GM12873 (cell line): Measurements from ENCODE around the gene WNK1.
A peak's percentile ranks its signal among the peaks of the same experiment; 100 is the strongest.

ENCODE experiments used
- TF ChIP-seq, protein P1 (sequence below): IDR thresholded peaks from 2 replicates; pipeline ENCODE4 v1.5.1; 2012; ENCODE audit warnings: low read depth, mild to moderate bottlenecking, moderate library complexity, low read length, control low read depth; ENCODE audit not compliant: insufficient read depth; ENCODE audit errors: missing control alignments

The WNK1 gene

DNA sequence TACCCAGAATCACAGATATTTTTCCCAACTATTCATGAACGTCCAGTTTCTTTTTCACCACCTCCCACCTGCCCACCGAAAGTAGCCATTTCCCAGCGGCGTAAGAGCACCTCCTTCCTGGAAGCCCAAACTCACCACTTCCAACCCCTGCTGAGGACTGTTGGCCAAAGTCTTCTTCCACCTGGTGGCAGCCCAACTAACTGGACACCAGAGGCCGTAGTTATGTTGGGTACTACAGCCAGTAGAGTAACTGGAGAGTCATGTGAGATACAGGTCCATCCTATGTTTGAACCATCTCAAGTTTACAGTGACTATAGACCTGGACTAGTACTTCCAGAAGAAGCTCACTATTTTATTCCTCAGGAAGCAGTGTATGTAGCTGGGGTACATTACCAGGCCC lies 115.5 kb downstream of the WNK1 start:
- TF ChIP-seq, protein P1, sequence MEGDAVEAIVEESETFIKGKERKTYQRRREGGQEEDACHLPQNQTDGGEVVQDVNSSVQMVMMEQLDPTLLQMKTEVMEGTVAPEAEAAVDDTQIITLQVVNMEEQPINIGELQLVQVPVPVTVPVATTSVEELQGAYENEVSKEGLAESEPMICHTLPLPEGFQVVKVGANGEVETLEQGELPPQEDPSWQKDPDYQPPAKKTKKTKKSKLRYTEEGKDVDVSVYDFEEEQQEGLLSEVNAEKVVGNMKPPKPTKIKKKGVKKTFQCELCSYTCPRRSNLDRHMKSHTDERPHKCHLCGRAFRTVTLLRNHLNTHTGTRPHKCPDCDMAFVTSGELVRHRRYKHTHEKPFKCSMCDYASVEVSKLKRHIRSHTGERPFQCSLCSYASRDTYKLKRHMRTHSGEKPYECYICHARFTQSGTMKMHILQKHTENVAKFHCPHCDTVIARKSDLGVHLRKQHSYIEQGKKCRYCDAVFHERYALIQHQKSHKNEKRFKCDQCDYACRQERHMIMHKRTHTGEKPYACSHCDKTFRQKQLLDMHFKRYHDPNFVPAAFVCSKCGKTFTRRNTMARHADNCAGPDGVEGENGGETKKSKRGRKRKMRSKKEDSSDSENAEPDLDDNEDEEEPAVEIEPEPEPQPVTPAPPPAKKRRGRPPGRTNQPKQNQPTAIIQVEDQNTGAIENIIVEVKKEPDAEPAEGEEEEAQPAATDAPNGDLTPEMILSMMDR = no peak

DNA sequence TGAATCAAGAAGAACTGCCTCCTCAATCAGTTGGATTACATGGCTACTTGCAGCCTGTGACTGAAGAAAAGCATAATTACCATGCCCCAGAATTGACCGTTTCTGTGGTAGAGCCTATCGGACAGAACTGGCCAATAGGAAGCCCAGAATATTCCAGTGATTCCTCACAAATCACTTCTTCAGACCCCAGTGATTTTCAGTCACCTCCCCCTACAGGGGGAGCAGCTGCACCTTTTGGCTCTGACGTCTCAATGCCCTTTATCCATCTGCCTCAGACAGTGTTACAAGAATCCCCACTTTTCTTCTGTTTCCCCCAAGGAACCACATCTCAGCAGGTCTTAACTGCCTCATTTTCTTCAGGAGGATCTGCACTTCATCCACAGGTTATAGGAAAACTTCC lies 116.3 kb downstream of the WNK1 start:
- TF ChIP-seq, protein P1 = peak; percentile 4

DNA sequence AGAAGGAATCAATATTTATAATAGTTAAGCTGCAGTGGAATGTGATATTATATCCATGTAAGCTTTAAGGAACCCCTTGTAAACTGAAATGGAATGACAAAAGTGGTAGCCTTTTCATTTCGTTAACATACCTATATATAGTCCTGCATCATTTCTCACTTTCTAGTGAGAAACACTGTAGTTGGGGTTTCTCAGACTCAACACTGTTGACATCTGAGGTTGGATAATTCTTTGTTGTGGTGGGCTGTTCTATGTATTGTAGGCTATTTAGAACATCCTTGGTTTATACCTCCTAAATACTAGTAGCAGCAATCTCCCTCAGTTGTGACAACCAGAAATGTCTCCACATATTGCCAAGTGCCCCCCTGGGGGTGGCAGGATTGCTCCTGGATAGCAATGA lies 118.0 kb downstream of the WNK1 start:
- TF ChIP-seq, protein P1 = no peak

DNA sequence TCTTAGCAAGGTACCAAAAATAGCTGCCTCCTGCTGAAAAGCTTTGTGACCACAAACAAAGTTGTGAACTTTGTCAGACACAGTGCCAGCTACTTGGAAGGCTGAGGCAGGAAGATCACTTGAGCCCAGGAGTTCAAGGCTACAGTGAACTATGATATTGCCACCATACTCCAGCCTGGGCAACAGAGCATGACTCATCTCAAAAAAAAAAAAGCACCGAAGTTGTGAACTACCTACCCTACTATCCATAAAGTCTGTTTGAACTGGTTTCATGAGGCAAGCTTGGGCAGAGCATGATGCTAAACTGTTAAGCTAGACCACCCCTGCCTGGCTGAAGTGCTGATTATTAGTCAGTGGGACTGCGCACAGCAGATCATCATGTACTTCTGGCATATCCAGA lies 121.6 kb downstream of the WNK1 start:
- TF ChIP-seq, protein P1 = no peak

DNA sequence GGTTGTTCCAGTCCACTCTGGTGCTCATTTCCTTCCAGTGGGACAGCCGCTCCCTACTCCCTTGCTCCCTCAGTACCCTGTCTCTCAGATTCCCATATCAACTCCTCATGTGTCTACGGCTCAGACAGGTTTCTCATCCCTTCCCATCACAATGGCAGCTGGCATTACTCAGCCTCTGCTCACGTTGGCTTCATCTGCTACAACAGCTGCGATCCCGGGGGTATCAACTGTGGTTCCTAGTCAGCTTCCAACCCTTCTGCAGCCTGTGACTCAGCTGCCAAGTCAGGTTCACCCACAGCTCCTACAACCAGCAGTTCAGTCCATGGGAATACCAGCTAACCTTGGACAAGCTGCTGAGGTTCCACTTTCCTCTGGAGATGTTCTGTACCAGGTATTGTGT lies 127.3 kb downstream of the WNK1 start:
- TF ChIP-seq, protein P1 = no peak

DNA sequence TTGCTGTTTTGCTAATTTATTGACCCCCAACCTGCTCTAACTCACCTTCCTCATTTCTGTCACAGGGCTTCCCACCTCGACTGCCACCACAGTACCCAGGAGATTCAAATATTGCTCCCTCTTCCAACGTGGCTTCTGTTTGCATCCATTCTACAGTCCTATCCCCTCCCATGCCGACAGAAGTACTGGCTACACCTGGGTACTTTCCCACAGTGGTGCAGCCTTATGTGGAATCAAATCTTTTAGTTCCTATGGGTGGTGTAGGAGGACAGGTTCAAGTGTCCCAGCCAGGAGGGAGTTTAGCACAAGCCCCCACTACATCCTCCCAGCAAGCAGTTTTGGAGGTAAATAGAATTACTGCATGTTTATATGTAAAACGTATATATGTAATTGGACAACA lies 128.3 kb downstream of the WNK1 start:
- TF ChIP-seq, protein P1 = no peak

DNA sequence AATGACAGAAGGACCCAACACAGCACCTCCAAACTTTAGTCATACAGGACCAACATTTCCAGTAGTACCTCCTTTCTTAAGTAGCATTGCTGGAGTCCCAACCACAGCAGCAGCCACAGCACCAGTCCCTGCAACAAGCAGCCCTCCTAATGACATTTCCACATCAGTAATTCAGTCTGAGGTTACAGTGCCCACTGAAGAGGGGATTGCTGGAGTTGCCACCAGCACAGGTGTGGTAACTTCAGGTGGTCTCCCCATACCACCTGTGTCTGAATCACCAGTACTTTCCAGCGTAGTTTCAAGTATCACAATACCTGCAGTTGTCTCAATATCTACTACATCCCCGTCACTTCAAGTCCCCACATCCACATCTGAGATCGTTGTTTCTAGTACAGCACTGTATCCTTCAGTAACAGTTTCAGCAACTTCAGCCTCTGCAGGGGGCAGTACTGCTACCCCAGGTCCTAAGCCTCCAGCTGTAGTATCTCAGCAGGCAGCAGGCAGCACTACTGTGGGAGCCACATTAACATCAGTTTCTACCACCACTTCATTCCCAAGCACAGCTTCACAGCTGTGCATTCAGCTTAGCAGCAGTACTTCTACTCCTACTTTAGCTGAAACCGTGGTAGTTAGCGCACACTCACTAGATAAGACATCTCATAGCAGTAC lies 132.5 kb downstream of the WNK1 start:
- TF ChIP-seq, protein P1 = no peak
